Left ventricle myocardium superior (tissue), 1 donor: ENCODE data around the gene GLCE. TPM values are rescaled to one million over a fixed set of nuclear protein-coding genes. Genes with fewer than 3 reads are reported as not detected.
"Not testable (repeated sequence)": the region's sequence is repeated elsewhere in the genome, so short reads cannot be mapped to it uniquely, and the experiment has no call there.

Experiments used
- ATAC-seq: fragments of 200-7000 bp; cut with Tn5 transposase; one replicate; pipeline ENCODE4 v1.9.1; 2020; ENCODE audit warnings: mild to moderate bottlenecking, moderate library complexity
- DNase-seq: peaks from one replicate; pipeline ENCODE4 v3.0.0-alpha.2; 2020
- intact Hi-C: fragments of 100-400 bp; cut with micrococcal nuclease; formaldehyde crosslinking; loops from one replicate; pipeline ENCODE4 v1.11.0; 2022
- total RNA-seq: library from RNA; stranded (reverse); fragmentation: NEBNext Ultra II Directional; extraction: Animal tissue kit (Norgen Biotek cat#: 25700); gene quantifications from one replicate; pipeline ENCODE4 v1.2.1, GENCODE V29; 2021
- donor health status: DM: no; HTN: yes; CAD: no; lungs with severe emphysema.

The GLCE gene
- total RNA-seq, 1 donor from 2014 or later, result 8.4 TPM

GRCh38 chr15:69154684-69155083 is 5.8 kb upstream of the GLCE start:
- intact Hi-C loops, result no loop called here
- peak; percentile 48 for ATAC-seq
- DNase-seq, result no peak

DNA sequence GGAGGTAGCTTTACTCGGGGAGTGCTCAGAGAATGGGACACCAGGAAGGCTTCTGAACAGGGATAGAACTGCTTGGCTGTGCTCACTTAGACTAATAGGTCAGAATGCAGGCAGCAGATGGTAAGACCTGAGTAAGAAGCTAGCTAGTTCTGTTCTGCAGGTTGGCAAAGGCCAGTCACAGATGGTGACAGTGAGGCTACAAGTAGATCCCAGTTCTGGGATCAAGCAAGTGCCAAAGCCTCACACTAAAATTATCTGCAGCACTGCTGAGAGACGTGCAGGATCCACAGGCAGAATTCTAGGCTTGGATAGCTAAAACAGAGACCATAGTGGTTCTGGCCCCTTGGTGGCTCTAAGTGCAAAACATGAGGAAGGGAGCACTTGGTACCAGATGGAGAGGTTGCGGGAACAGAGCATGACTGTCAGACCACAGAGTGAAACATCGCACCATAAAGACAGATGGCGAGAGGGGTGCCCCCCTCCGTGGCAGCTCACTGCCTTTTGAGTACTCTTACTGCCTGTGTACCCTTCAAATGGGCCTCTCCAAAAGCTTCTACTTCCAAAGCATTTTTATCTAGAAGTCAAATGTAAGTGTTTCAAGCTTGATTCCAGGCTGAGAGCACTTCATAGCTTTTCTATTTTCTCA is 3.6 kb upstream of the GLCE start:
- intact Hi-C loops, result no loop called here
- DNase-seq (no peak), ATAC-seq (no peak)

DNA sequence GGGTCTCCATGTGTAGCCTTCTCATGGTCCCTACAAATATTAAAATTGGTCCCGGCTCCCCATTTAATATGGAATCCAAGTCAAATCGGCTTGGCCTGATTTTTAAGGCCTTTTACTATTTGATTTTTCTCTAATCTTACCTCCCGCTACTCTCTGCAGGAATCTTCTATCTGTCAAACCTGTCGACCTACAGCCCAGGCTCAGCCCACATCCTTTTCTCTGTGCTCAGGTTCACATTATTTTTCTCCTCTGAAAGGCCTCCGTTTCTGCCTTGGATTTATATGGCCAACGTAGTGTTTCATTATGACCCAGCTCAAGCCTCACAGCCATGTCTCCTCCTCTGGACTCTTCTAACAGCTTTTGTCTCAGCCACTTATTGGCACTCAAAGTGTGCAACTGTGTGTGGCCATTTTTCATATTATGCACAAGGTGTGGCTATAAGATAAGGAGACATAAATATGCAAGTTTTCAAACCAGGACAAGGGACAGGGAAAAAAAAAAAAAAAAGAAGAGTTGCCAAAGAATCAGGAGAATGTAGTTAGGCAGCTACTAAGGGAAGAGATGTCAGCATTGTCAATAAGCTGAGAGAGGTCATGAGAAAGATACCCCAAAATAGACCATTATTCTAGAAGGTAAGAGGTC is 2.1 kb upstream of the GLCE start:
- no peak for DNase-seq
- no peak for ATAC-seq
- intact Hi-C loops, result no loop called here

GRCh38 chr15:69158843-69159240 is 1.6 kb upstream of the GLCE start:
- DNase-seq, result no peak
- intact Hi-C loops, result no loop called here
- no peak for ATAC-seq

DNA sequence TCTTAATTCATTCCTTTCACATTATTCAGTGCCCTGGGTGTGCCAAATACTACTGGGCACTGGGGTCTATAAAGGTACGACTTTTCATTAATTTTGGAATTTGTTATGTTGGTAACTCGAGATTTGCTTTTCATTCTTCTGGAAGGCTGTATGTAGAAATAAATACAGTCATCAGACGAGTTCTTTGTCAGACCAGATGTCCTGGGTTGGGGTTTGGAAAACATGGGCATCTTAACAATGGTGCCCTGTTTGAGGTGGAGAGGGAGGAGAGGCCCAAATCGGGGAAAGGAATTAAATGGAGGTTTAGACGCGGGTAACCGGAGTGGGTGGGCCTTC is 662 bp upstream of the GLCE start:
- intact Hi-C loops, result loop anchor here (10.0 kb wide), 1 partner anchor 65 kb away; no protein-coding TSS in a partner anchor
- no peak for ATAC-seq
- no peak for DNase-seq

DNA sequence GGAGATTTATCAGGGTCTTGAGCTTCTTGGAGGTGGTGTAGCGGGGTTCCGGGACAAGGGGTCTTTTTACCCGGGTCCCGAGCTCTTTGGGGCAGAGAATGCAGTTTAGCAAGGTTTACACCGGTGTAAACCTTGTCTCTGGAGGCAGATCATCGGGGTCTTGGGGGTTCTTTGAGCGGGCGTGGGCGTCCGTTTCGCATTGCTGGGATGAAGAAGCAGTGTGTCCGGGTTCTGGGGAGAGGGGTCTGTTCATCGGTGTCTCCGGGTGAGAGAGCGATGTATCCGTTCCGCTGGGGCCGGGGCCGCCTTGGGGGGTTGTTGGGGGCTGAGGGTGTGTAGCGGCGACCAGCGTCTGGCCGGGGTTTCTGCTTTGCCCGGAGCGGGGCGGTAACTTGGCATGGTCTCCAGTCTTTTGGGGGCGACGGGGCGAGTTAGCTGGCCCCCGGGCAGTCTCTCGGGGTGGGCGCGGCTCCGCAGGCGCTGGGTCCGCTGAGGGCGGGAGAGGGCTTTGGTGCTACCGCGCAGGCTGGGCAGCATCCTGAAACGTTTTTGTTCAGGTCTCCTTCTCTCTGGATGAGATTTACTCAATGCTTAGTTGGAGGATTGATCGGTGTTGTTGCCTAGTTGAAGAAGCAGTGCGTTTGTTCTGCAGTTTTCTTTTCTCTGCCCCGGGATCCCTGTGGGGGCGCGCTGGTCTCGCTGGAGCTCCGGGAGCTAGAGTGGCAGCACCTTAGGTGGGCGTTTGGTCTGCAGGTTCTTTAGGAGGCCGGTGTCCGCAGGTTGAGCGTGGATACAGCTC is 843 bp downstream of the GLCE start:
- intact Hi-C loops, result loop anchor here (10.0 kb wide), 1 partner anchor 64 kb away; no protein-coding TSS in a partner anchor
- ATAC-seq (peak; percentile 45), DNase-seq (peak; percentile 67)

DNA sequence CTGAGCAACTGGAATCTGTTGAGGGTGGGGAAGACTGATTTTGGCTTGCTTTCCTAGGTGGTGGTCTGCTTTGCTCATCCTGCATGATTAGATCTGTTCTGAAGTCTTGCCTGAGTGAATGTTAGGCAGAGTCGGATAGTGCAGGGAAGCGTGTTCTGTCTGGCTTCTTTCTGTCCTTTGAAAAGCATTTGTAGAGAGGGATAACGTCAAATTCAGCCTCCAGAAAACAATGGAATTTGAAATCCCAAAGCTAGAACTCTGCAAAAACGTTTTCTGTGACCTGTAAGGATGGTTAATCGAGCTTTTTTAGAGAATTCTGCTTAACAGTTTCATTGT is 1.4 kb downstream of the GLCE start:
- intact Hi-C loops, result loop anchor here (10.0 kb wide), 1 partner anchor 63 kb away; no protein-coding TSS in a partner anchor
- no peak for DNase-seq
- peak; percentile 0 for ATAC-seq

- intact Hi-C loops, result loop anchor here (10.0 kb wide), 1 partner anchor 62 kb away; no protein-coding TSS in a partner anchor
Observed at GRCh38 chr15:69163141-69163669, 2.8 kb downstream of the GLCE start.

GRCh38 chr15:69164807-69165636 is 4.6 kb downstream of the GLCE start:
- no peak for DNase-seq
- intact Hi-C loops, result loop anchor here (10.0 kb wide), 1 partner anchor 60 kb away; no protein-coding TSS in a partner anchor
- no peak for ATAC-seq

More at GRCh38 chr15:69163141-69163669, 2.8 kb downstream of the GLCE start:
- no peak for ATAC-seq
- no peak for DNase-seq

DNA sequence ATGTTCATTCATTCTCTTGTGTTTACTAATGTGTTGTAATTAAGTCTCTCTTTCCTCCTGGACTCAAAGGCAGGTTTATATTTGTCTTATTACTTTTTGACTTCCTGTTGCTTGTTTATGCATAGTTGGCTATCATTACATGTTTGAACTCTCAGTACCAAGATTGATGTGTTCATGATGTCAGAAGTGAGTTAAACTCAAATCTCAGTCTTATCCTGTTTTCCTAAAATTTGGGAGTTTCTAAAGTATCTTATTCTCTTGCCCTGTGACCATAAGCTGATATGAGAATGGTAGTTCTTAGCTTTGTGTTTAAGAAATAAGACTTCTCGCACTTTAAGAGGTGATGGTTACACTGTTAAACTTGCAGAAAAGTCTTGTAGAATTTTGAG is 5.2 kb downstream of the GLCE start:
- intact Hi-C loops, result loop anchor here (10.0 kb wide), 1 partner anchor 59 kb away; no protein-coding TSS in a partner anchor
- ATAC-seq (no peak), DNase-seq (no peak)

GRCh38 chr15:69167218-69167846 is 6.9 kb downstream of the GLCE start:
- ATAC-seq, result no peak
- no peak for DNase-seq
- intact Hi-C loops, result loop anchor here (10.0 kb wide), 1 partner anchor 57 kb away; no protein-coding TSS in a partner anchor

- DNase-seq, ATAC-seq: not testable (repeated sequence)
- intact Hi-C loops, result loop anchor here (10.0 kb wide), 1 partner anchor 56 kb away; no protein-coding TSS in a partner anchor
Observed at GRCh38 chr15:69168361-69168760, 7.9 kb downstream of the GLCE start.

DNA sequence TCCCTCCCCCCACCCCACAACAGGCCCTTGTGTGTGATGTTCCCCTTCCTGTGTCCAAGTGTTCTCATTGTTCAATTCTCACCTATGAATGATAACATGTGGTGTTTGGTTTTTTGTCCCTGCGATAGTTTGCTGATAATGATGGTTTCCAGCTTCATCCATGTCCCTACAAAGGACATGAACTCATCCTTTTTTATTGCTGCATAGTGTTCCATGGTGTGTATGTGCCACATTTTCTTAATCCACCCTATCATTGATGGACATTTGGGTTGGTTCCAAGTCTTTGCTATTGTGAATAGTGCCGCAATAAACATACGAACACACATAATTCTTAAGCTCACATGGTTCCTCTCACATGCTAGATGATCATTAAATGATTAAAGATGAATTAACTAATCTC is 9.1 kb downstream of the GLCE start:
- DNase-seq, ATAC-seq: not testable (repeated sequence)
- intact Hi-C loops, result loop anchor here (10.0 kb wide), 1 partner anchor 55 kb away; no protein-coding TSS in a partner anchor

DNA sequence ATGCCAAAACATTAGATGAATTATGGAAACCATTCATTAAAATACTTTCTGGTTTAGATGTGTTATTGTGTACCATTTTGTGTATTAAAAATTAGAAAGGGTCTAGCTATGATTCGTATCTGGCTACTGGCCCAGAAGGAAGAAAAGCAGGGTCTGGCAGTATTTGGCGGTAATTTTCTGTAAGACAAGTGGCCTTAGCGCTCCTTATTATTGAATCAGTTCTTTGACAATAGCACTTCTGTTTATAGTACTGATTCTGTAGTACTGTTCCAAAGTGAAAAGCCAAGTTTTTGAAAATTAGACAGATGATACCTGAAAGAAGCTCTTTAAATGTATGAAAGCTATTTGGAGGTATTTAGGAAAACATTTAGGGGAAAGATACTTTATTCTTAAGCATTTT is 10.2 kb downstream of the GLCE start:
- no peak for ATAC-seq
- DNase-seq, result no peak
- intact Hi-C loops, result no loop called here

DNA sequence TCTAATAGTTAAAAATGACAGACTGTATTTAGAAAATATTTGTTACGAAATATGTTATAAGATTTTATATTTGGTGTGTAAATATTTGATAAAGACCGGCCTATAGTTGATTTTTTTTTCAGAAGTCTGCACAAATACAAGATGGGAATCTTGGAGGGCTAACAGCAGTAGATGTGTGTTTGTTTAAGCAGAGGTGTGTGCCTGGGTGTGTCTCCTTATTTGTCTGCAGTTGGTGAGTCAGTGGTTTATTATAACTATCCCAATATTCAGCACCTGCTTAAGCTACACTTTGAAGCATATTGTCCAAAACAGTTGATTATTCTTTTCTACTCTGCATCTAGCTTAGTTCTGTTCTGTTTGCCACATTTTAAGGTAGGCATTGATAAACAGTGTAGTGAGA is 12.4 kb downstream of the GLCE start:
- ATAC-seq (no peak), DNase-seq (no peak)
- intact Hi-C loops, result no loop called here

- no peak for DNase-seq
- no peak for ATAC-seq
- intact Hi-C loops, result no loop called here
Observed at GRCh38 chr15:69175536-69175935, 15.1 kb downstream of the GLCE start.

DNA sequence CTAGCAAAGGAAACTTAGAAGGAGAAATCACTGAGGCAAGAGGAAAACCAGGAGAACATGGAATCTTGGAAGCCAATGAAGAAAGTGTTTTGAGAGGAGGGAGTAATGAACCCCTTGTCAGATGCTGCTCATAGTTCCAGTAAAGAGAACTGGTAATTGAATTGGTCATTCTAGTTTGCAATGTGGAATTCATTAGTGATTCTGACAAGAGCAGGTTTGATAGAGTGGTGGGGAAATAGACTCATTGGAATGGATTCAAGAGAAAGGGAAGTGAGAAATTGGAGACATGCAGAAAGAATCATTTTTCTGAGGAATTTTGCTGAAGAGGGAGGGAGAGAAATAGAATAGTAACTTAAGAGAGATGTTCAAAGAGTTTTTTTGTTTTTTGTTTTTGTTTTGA is 21.0 kb downstream of the GLCE start:
- intact Hi-C loops, result no loop called here
- no peak for ATAC-seq
- no peak for DNase-seq

DNA sequence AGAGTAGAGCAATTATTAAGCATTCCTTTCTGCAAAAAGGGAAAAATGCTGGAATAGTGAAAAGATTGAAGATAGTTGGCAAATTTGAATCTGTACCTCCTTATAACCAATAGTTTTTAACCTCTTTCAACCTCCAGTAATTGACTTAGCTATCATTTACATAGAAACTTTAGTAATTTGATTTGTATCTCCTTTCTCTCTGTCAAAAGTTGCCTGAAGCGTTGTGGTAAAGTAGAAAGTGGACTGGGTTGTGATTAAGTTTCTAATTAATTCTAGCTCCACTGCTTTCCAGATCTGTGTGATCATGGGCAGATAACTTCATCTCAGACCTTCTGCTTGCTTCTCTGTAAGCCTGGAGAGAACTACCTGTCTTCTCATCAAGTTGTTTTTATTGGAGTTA is 24.8 kb downstream of the GLCE start:
- DNase-seq (no peak), ATAC-seq (no peak)
- intact Hi-C loops, result no loop called here
